Fibroblast of villous mesenchyme (primary cell): ENCODE measurements around the gene RNLS. TPM values are rescaled to one million over a fixed set of nuclear protein-coding genes. Genes with fewer than 3 reads are reported as not detected.

ENCODE experiments used
- DNase-seq: peaks from one replicate; pipeline ENCODE4 v3.0.0-alpha.2; 2010; ENCODE audit warnings: low read depth
- H3K4me3 ChIP-seq: 2 replicates; pipeline ENCODE4 v1.5.1; 2011; ENCODE audit warnings: low read depth, mild to moderate bottlenecking, low read length
- total RNA-seq: library from RNA; depleted of rRNA; stranded (reverse); fragments of >200 nt; gene quantifications from 2 replicates; pipeline ENCODE4 v1.2.3, GENCODE V29; 2012
- TF ChIP-seq, protein P1 (sequence below): IDR thresholded peaks from 2 replicates; pipeline ENCODE4 v1.5.1; 2012; ENCODE audit warnings: low read depth, mild to moderate bottlenecking, low read length; ENCODE audit not compliant: insufficient read depth

RNLS gene
- total RNA-seq, 1 donor, result 14.2 TPM

GRCh38 chr10:88244781-88245625, 338.1 kb downstream of the RNLS start:
- DNase-seq, result no peak
- H3K4me3 ChIP-seq, result no peak overlapping the region
- TF ChIP-seq, protein P1, sequence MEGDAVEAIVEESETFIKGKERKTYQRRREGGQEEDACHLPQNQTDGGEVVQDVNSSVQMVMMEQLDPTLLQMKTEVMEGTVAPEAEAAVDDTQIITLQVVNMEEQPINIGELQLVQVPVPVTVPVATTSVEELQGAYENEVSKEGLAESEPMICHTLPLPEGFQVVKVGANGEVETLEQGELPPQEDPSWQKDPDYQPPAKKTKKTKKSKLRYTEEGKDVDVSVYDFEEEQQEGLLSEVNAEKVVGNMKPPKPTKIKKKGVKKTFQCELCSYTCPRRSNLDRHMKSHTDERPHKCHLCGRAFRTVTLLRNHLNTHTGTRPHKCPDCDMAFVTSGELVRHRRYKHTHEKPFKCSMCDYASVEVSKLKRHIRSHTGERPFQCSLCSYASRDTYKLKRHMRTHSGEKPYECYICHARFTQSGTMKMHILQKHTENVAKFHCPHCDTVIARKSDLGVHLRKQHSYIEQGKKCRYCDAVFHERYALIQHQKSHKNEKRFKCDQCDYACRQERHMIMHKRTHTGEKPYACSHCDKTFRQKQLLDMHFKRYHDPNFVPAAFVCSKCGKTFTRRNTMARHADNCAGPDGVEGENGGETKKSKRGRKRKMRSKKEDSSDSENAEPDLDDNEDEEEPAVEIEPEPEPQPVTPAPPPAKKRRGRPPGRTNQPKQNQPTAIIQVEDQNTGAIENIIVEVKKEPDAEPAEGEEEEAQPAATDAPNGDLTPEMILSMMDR, result no peak

DNA sequence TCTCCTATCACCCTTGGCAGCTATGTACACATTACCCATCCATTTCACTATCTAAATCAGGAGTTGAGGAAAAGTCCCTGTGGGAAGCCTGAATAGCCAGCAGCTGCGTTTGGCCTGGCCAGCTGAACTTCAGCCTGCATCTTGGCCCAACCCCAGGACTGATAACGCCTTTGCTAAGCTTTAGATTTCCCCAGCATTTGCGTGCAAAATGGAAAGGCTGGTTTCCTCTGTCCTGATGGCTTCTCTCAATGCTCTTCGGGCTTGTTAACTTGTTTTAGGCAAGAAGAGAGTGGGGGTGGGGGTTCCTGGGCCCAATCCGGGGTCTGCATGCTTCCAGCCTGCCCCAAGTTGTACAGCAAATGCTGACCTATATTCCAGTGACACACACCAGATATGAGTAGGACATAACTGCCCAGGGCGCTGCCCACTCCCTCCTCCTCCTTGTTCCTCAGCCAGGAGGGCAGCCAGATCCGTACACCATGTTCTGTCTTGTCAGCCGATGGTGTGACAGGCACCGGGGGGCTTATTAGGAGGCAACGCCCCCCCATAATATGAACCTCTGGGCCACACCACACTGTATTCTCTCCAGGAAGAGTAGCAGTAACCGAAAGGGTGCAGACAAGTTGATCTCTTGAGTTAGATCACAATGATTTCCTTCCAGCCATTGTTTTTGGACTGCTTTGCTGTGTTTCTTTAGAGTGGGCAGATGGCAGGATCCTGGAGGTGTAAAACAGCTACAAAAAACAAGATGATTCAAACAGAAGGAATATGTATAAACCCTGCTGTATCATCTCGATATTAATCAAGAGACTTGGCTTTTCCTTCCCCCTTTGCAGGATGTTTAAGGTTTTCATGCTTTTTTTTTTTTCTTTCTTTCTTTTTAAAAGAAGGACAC, 339.0 kb downstream of the RNLS start:
- H3K4me3 ChIP-seq, result no peak overlapping the region
- DNase-seq, result peak; percentile 94
- TF ChIP-seq, protein P1, result no peak

GRCh38 chr10:88243202-88243744, 339.8 kb downstream of the RNLS start:
- no peak overlapping the region for H3K4me3 ChIP-seq
- no peak for DNase-seq
- TF ChIP-seq, protein P1, result no peak

DNA sequence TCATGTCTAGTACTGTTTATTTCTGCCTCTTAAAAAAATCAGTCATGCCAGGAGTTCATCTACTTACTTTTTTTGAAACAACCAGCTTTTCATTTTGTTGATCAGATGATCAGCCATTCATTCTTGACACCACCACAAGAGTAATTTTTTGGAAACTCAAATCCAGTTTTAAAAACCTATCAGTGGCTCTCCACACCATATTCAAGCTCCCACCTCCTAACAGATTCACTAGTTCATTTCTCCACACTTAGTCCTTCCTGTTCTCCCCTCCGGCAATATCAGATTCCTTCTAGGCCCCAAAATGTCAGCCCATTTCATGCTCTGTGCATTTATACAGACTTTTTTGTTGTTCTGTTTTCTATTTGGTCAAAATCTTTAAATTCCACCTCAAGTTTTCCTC, 341.6 kb downstream of the RNLS start:
- no peak for DNase-seq
- no peak overlapping the region for H3K4me3 ChIP-seq
- TF ChIP-seq, protein P1, result no peak

DNA sequence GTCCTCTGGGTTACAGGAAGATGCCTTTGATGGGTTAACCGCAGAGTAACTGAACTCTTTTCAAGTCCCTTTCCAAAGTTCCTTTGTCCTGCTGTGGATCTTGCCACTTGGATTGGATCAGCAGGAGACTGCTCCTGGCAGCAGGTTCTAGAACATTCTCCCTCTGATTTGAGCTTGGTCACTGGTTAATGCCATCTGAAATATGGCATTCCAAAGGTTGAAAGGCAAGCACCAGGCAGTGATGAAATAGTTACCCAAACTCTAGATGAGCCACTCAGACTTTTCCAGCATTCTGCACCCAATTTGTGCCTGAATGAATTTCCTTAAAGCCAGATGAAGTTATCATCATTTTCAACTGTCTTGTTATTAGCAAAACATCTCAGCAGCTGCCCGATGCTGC, 343.9 kb downstream of the RNLS start:
- no peak overlapping the region for H3K4me3 ChIP-seq
- TF ChIP-seq, protein P1, result no peak
- no peak for DNase-seq

GRCh38 chr10:88238615-88238914, 344.6 kb downstream of the RNLS start:
- DNase-seq, result no peak
- TF ChIP-seq, protein P1, result no peak
- H3K4me3 ChIP-seq, result no peak overlapping the region
